B cell (primary cell): ENCODE measurements around the gene MTLN. TPM values are rescaled to one million over a fixed set of nuclear protein-coding genes. Genes with fewer than 3 reads are reported as not detected.

Experiments
- ATAC-seq: fragments of 200-7000 bp; cut with Tn5 transposase; one replicate; pipeline ENCODE4 v1.10.0; 2021; ENCODE audit warnings: low read depth, mild to moderate bottlenecking, moderate number of reproducible peaks, moderate library complexity
- CTCF ChIA-PET: fragments of 350-600 bp; sonication (Branson Sonifier 250); formaldehyde crosslinking; loops from one replicate; lab custom pipeline; 2021; ENCODE audit warnings: antibody characterized with exemption, inconsistent platforms; lab: Charles Lee
- POLR2A ChIA-PET: fragments of 350-600 bp; sonication (Branson Sonifier 250); formaldehyde crosslinking; loops from one replicate; lab custom pipeline; 2021; ENCODE audit warnings: antibody characterized with exemption; lab: Charles Lee
- DNase-seq: peaks from one replicate; pipeline ENCODE4 v3.0.0; 2013
- H2AFZ ChIP-seq: 2 replicates; pipeline ENCODE4 v1.6.1; 2012; ENCODE audit warnings: mild to moderate bottlenecking, low read depth, low read length; ENCODE audit not compliant: insufficient read depth, poor library complexity, severe bottlenecking
- H3K27ac ChIP-seq, 2 donors: 1 replicate in 1 of 2; 2 replicates in 1 of 2; pipeline ENCODE4 v1.5.1; 2012 to 2013; ENCODE audit warnings: low read length in 2 of 2, mild to moderate bottlenecking in 2 of 2, moderate library complexity in 1 of 2
- H3K27me3 ChIP-seq, 4 experiments: fragments of 200-600 bp in 1 of 4; sonication (generic) in 1 of 4; replicated peaks in 1 of 4; 1 replicate in 2 of 4; 2 replicates in 2 of 4; pipeline versions ENCODE4 v1.6.1 to v1.7.0; 2013 to 2016; ENCODE audit warnings: low read length in 3 of 4, mild to moderate bottlenecking in 2 of 4, mixed read lengths in 1 of 4, moderate library complexity in 1 of 4; ENCODE audit not compliant: insufficient read depth in 4 of 4, control insufficient read depth in 3 of 4; ENCODE audit errors: control extremely low read depth in 1 of 4
- H3K36me3 ChIP-seq, 2 experiments: replicated peaks in 1 of 2; 1 replicate in 1 of 2; 2 replicates in 1 of 2; pipeline versions ENCODE4 v1.6.1 to v1.7.1; 2013; ENCODE audit warnings: low read length in 1 of 2; ENCODE audit not compliant: insufficient read depth in 2 of 2, control insufficient read depth in 1 of 2; ENCODE audit errors: control extremely low read depth in 1 of 2, extremely low read depth in 1 of 2
- H3K4me1 ChIP-seq, 2 donors: fragments of 200-600 bp in 1 of 2; sonication (generic) in 1 of 2; 1 replicate in 1 of 2; 2 replicates in 1 of 2; pipeline versions ENCODE4 v1.5.1 to v1.6.1; 2013 to 2017; ENCODE audit warnings: low read length in 2 of 2; ENCODE audit not compliant: control insufficient read depth in 2 of 2, insufficient read depth in 2 of 2
- H3K4me2 ChIP-seq: replicated peaks from 2 replicates; pipeline ENCODE3; 2012; ENCODE audit warnings: mild to moderate bottlenecking, low read depth, low read length; ENCODE audit not compliant: poor library complexity, severe bottlenecking
- H3K4me3 ChIP-seq, 5 experiments: fragments of 200-600 bp in 1 of 5; sonication (generic) in 1 of 5; 1 replicate in 3 of 5; 2 replicates in 2 of 5; pipeline versions ENCODE4 v1.5.1 to v1.7.0; 2011 to 2016; ENCODE audit warnings: low read length in 4 of 5, mild to moderate bottlenecking in 4 of 5, low read depth in 2 of 5, control low read depth in 1 of 5, moderate library complexity in 1 of 5; ENCODE audit not compliant: insufficient read depth in 1 of 5; ENCODE audit errors: control extremely low read depth in 1 of 5, extremely low read depth in 1 of 5
- H3K79me2 ChIP-seq: fragments of 200-600 bp; sonication (generic); one replicate; pipeline ENCODE4 v1.6.0; 2016; ENCODE audit warnings: low read length; ENCODE audit not compliant: control insufficient read depth, insufficient read depth
- H3K9ac ChIP-seq: fragments of 200-600 bp; sonication (generic); 2 replicates; pipeline ENCODE4 v1.6.1; 2017; ENCODE audit warnings: mild to moderate bottlenecking, low read length, moderate library complexity
- H3K9me3 ChIP-seq, 3 donors: one replicate each; pipeline versions ENCODE4 v1.6.1 to v1.7.1; 2013; ENCODE audit warnings: low read length in 2 of 3; ENCODE audit not compliant: control insufficient read depth in 2 of 3, insufficient read depth in 1 of 3; ENCODE audit errors: control extremely low read depth in 1 of 3
- H4K20me1 ChIP-seq: 2 replicates; pipeline ENCODE4 v1.6.0; 2012; ENCODE audit warnings: mild to moderate bottlenecking, low read length; ENCODE audit not compliant: insufficient read depth, control insufficient read depth, poor library complexity, severe bottlenecking
- H3K27ac Mint-ChIP-seq: one replicate; pipeline ENCODE4 v1.8.0; 2021; ENCODE audit warnings: mixed read lengths
- H3K27me3 Mint-ChIP-seq: one replicate; pipeline ENCODE4 v1.8.0; 2021; ENCODE audit warnings: mixed read lengths
- H3K4me1 Mint-ChIP-seq: one replicate; pipeline ENCODE4 v1.8.0; 2021; ENCODE audit warnings: mixed read lengths
- H3K4me3 Mint-ChIP-seq: one replicate; pipeline ENCODE4 v1.8.0; 2021; ENCODE audit warnings: mixed read lengths
- H3K9me3 Mint-ChIP-seq: one replicate; pipeline ENCODE4 v1.8.0; 2022; ENCODE audit warnings: mixed read lengths; ENCODE audit not compliant: insufficient read depth
- CTCF ChIP-seq: fragments of 200-600 bp; IDR thresholded peaks from one replicate; pipeline ENCODE4 v1.8.0; 2022; ENCODE audit warnings: antibody characterized with exemption, mild to moderate bottlenecking
- EZH2 ChIP-seq: IDR thresholded peaks from 2 replicates; pipeline ENCODE4 v1.6.1; 2012; ENCODE audit warnings: borderline replicate concordance, low read depth, mild to moderate bottlenecking, moderate library complexity, low read length; ENCODE audit not compliant: insufficient read depth, poor library complexity, severe bottlenecking
- WGBS: methylation state at CpG from one replicate; pipeline ENCODE4 v1.1.5; 2013; ENCODE audit warnings: missing lambda C conversion rate; ENCODE audit not compliant: insufficient coverage; 5-methylcytosine and 5-hydroxymethylcytosine counted together
- intact Hi-C: fragments of 100-400 bp; cut with micrococcal nuclease; formaldehyde crosslinking; loops from one replicate; pipeline ENCODE4 v1.10.0; 2022
- polyA plus RNA-seq: library from polyadenylated mRNA; depleted of rRNA; stranded (reverse); fragments of >200 nt; gene quantifications from 2 replicates; pipeline ENCODE4 v1.2.3, GENCODE V29; 2012
- total RNA-seq, 2 donors: library from RNA; stranded (reverse); fragments of 120-200 nt in 1 of 2; gene quantifications; 1 replicate in 1 of 2; 2 replicates in 1 of 2; pipeline versions ENCODE4 v1.2.3 to v1.2.4, GENCODE V29; 2013 to 2022

The MTLN gene
- total and polyA plus RNA-seq, 2 donors (not counting 1 experiment from before 2014, with no cell fraction given): 23.2 to 27.2 TPM

GRCh38 chr2:110170102-110170501 lies 42.2 kb downstream of the MTLN start:
- H3K27me3 Mint-ChIP-seq: peaks cover under 1% of the 10 kb centered on the region
- ChIA-PET CTCF (interaction anchor here (1.1 to 1.3 kb wide), 2 partner anchors 12 to 13 kb away, joined by 3 read pairs; no protein-coding TSS in a partner anchor), POLR2A (no interaction called here)
- Histone ChIP-seq H3K27ac (no peak overlapping the region), H3K79me2 (no peaks in the 10 kb centered on the region), H3K36me3 (no peaks in the 10 kb centered on the region), H3K9ac (peak overlapping the region; percentile 47), H2AFZ (peak overlapping the region; percentile 67), H3K4me2 (peak overlapping the region; percentile 55), H3K4me1 (no peaks in the 10 kb centered on the region), H3K9me3 (no peaks in the 10 kb centered on the region), H4K20me1 (no peaks in the 10 kb centered on the region), H3K27me3 (no peaks in the 10 kb centered on the region), H3K4me3 (peak overlapping the region in 1 of 5 experiments; percentile 47)
- H3K4me1 Mint-ChIP-seq: peaks cover 7% of the 10 kb centered on the region
- H3K27ac Mint-ChIP-seq: no peak overlapping the region
- intact Hi-C loops: no loop called here
- DNase-seq (no peak), ATAC-seq (no peak)
- H3K4me3 Mint-ChIP-seq: peak overlapping the region; percentile 60
- WGBS: 94% methylated on average over 3 of the region's 3 CpGs
- TF ChIP-seq EZH2: no peak
- TF ChIP-seq CTCF: no peak
- H3K9me3 Mint-ChIP-seq: no peaks in the 10 kb centered on the region

GRCh38 chr2:110167326-110168000 lies 44.9 kb downstream of the MTLN start:
- H3K4me1 ChIP-seq: no peaks in the 10 kb centered on the region
- POLR2A ChIA-PET: no interaction called here
- no peak overlapping the region for H3K4me3 Mint-ChIP-seq
- H3K9me3 Mint-ChIP-seq: no peaks in the 10 kb centered on the region
- no peak overlapping the region for H3K4me2 ChIP-seq
- H3K9ac ChIP-seq: no peak overlapping the region
- no peak overlapping the region for H3K27ac Mint-ChIP-seq
- DNase-seq (no peak), ATAC-seq (no peak)
- no peaks in the 10 kb centered on the region for H3K79me2 ChIP-seq
- H3K27ac ChIP-seq: no peak overlapping the region
- H3K27me3 ChIP-seq: no peaks in the 10 kb centered on the region
- CTCF ChIA-PET: interaction anchor here (2.1 kb wide), 1 partner anchor 10 kb away, joined by 9 read pairs; no protein-coding TSS in a partner anchor
- TF ChIP-seq CTCF (no peak), EZH2 (no peak)
- intact Hi-C loops: no loop called here
- H3K27me3 Mint-ChIP-seq: peaks cover 3% of the 10 kb centered on the region
- H2AFZ ChIP-seq: no peak overlapping the region
- no peak overlapping the region for H3K4me3 ChIP-seq
- peaks cover 7% of the 10 kb centered on the region for H3K4me1 Mint-ChIP-seq
- no peaks in the 10 kb centered on the region for H4K20me1 ChIP-seq
- WGBS: 84% methylated on average over 5 of the region's 5 CpGs
- H3K36me3 ChIP-seq: no peaks in the 10 kb centered on the region
- H3K9me3 ChIP-seq: no peaks in the 10 kb centered on the region
